ENCODE measurements around the gene RIPK1. TPM values are rescaled to one million over a fixed set of nuclear protein-coding genes. Genes with fewer than 3 reads are reported as not detected.
"Not testable (repeated sequence)": the region's sequence is repeated elsewhere in the genome, so short reads cannot be mapped to it uniquely, and the experiment has no call there.

RIPK1 gene
- total RNA-seq, 1 donor from 2014 or later, result 20.1 TPM

DNA sequence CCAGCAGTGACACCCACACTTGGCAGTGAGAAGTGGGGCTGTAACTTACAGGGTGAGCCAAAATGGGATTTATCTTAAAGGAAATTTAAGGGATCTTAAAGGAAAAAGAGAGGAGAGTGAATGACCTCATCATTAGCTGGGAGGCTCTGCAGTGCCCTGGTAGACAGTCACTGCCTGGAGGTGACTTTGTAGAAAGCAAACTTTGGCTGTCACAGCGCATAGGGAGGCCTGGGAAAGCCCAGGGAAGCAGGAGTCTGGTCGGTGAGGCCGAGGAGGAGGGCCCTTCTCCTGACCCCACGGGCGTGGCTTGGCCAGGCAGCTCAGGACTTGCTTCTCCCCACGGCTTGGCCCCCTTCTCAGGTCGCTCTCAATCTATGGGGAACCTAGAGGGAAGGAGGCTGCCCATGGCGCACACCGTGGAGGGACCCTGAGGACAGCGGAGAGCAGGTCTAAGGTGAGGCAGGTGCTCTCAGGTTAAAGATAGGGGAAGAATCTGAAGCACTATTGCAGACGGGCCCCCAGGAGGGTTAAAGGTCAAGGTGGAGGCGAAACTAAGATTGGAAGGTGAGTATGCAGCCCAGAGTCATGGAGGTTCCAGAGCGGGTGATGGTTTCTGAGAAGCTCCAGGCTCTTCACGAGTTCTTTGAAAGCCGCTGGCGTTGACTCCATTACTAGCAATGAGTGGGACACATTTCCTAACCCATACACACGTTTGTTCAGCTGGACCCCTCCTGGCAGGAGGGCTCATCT lies 15.6 kb upstream of the RIPK1 start:
- Histone ChIP-seq H3K27ac (no peak overlapping the region), H3K27me3 (no peaks in the 10 kb centered on the region), H3K36me3 (no peaks in the 10 kb centered on the region), H3K4me1 (peaks cover 0 to 10% of the 10 kb centered on the region in 2 donors), H3K4me3 (no peak overlapping the region), H3K9me3 (no peaks in the 10 kb centered on the region)
- intact Hi-C loops (cut with DNase I), result no loop called here
- no peak for DNase-seq (ENCODE audit: low spot score in 2 of 2)
- TF ChIP-seq, protein P1, sequence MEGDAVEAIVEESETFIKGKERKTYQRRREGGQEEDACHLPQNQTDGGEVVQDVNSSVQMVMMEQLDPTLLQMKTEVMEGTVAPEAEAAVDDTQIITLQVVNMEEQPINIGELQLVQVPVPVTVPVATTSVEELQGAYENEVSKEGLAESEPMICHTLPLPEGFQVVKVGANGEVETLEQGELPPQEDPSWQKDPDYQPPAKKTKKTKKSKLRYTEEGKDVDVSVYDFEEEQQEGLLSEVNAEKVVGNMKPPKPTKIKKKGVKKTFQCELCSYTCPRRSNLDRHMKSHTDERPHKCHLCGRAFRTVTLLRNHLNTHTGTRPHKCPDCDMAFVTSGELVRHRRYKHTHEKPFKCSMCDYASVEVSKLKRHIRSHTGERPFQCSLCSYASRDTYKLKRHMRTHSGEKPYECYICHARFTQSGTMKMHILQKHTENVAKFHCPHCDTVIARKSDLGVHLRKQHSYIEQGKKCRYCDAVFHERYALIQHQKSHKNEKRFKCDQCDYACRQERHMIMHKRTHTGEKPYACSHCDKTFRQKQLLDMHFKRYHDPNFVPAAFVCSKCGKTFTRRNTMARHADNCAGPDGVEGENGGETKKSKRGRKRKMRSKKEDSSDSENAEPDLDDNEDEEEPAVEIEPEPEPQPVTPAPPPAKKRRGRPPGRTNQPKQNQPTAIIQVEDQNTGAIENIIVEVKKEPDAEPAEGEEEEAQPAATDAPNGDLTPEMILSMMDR (IDR thresholded peaks at IDR 0.05), result no peak

DNA sequence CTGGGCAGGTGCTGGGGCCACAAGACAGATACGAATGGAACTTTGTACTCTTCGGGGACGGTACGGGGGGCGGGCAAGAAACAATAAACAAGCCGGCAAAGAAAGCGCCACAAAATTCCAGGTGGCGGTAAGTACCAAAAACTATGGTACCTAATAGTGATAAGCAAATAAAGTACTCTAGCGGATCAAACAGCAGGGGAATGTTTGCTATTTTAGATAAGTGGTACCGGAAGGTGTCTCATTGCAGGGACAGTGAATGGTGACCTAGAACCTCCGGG lies 15.1 kb upstream of the RIPK1 start:
- peak overlapping the region in 1 of 2 donors; percentile 34 for H3K27ac ChIP-seq
- intact Hi-C loops (cut with DNase I), result no loop called here

DNA sequence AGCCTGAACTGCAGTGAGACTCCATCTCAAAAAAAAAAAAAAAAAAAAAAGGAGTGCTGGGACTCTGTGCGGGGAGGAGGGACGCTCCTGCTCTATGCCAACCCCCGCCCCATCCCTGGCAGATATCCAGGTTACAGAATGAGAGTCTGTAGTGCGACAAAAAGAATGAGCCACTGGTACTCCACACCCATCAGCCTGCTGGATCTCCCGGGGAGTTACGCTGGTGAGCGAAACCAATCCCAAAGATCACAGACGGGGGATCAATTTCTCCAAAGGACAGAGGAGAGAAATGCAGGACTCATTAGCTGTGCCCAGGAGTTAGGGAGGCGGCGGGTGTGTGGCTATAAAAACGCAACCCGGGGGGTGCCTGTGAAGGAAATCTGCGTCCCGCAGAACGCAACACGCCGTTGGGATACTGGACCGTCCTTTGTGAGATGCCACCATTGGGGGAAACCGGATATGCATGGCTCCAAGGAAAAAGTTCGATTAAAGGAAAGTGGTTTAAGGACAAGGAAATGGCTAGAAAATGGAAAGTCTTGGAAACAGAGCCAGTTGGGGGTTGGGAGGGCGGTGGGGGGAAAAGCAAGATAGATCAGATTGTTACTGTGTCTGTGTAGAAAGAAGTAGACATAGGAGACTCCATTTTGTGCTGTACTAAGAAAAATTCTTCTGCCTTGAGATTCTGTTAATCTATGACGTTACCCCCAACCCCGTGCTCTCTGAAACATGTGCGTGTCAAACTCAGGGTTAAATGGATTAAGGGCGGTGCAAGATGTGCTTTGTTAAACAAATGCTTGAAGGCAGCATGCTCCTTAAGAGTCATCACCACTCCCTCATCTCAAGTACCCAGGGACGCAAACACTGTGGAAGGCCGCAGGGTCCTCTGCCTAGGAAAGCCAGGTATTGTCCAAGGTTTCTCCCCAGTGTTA lies 13.8 kb upstream of the RIPK1 start:
- not testable (repeated sequence) for H3K27ac ChIP-seq, H3K9me3 ChIP-seq, H3K36me3 ChIP-seq, H3K27me3 ChIP-seq, H3K4me1 ChIP-seq
- intact Hi-C loops (cut with DNase I), result loop anchor here (1.0 to 2.0 kb wide), 2 partner anchors 55 to 102 kb away; partner anchors contain the start of gene NQO2
- peak overlapping the region; percentile 40 to 62 for H3K4me3 ChIP-seq
- peak in 1 of 2 donors; percentile 80 for DNase-seq (ENCODE audit: low spot score in 2 of 2)

More for the DNA sequence above, 15.1 kb upstream of the RIPK1 start:
- H3K4me3 ChIP-seq, result peak overlapping the region; percentile 40 to 62
- TF ChIP-seq, protein P1 (IDR thresholded peaks at IDR 0.05), result no peak
- DNase-seq (ENCODE audit: low spot score in 2 of 2), result no peak
- no peaks in the 10 kb centered on the region for H3K9me3 ChIP-seq
- no peaks in the 10 kb centered on the region for H3K36me3 ChIP-seq
- H3K4me1 ChIP-seq, result peaks cover 0 to 10% of the 10 kb centered on the region in 2 donors
- no peaks in the 10 kb centered on the region for H3K27me3 ChIP-seq

DNA sequence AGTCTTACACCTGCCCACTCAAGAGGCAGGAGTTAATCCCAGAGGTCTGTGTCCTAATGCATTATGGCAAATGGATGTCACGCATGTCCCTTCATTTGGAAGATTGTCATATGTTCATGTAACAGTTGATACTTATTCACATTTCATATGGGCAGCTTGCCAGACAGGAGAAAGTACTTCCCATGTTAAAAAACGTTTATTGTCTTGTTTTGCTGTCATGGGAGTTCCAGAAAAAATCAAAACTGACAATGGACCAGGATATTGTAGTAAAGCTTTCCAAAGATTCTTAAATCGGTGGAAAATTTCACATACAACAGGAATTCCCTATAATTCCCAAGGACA lies 13.2 kb upstream of the RIPK1 start:
- not testable (repeated sequence) for H3K4me3 ChIP-seq; H3K36me3 ChIP-seq; H3K4me1 ChIP-seq; H3K27me3 ChIP-seq; H3K9me3 ChIP-seq; DNase-seq (ENCODE audit: low spot score in 2 of 2)
- H3K27ac ChIP-seq, result peak overlapping the region in 1 of 2 donors; percentile 56
- intact Hi-C loops (cut with DNase I), result loop anchor here (1.0 to 2.0 kb wide), 2 partner anchors 56 to 102 kb away; partner anchors contain the start of gene NQO2

DNA sequence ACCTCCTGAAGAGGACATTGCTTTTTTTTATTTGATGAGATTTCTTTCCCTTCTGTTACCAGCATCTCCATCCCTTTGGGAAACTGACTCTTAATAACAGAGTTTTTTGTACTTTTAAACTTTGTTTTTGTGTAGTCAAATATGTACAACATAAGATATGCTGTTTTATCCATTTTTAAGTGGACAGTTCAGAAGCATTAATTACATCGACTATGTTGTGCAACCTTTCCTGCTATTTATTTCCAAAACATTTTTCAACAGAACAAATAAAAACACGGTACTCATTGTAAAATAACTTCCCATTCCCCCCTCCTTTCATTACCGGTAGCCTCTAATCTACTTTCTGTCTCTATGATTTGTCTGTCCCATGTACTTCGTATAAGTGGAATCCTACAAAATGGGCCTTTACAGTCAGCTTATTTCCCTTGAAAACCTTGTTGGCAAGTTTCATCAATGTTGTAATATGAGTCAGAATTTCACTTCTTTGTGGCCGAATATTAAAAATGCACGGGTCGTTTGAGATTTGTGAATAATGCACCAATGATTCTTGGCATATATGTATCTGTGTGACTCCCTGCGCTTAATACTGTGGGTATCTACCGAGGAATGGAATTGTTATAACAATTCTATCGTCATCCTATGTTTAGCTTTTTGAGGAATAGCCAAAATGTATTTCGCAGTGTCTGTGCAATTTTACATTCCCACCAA lies 11.1 kb upstream of the RIPK1 start:
- DNase-seq (ENCODE audit: low spot score in 2 of 2), result no peak
- Histone ChIP-seq H3K27ac (no peak overlapping the region), H3K4me3 (no peak overlapping the region), H3K36me3 (no peaks in the 10 kb centered on the region), H3K27me3 (no peaks in the 10 kb centered on the region), H3K9me3 (no peaks in the 10 kb centered on the region), H3K4me1 (peaks cover 0 to 10% of the 10 kb centered on the region in 2 donors)
- TF ChIP-seq, protein P1 (IDR thresholded peaks at IDR 0.05), result no peak
- intact Hi-C loops (cut with DNase I), result no loop called here

DNA sequence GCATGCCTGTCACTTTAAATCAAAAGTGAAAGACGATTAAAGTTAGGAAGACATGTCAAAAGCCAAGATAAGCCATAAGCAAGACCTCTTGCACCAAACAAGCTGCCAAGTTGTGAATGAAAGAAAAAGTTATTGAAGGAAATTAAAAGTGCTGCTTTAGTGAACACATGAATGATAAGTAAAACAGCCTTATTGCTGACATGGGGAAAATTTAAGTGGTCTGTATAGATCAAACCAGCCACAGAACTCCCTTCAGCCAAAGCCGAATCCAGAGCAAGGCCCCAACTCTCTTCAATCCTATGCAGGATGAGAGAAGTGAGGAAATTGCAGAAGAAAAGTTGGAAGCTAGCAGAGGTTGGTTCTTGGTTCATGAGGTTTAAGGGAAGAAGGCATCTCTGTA lies 9.3 kb upstream of the RIPK1 start:
- H3K36me3 ChIP-seq, result no peaks in the 10 kb centered on the region
- intact Hi-C loops (cut with DNase I), result no loop called here
- no peak overlapping the region for H3K27ac ChIP-seq
- no peak overlapping the region for H3K4me3 ChIP-seq
- no peaks in the 10 kb centered on the region for H3K27me3 ChIP-seq
- DNase-seq (ENCODE audit: low spot score in 2 of 2), result no peak
- TF ChIP-seq, protein P1 (IDR thresholded peaks at IDR 0.05), result no peak
- peaks cover 0 to 7% of the 10 kb centered on the region in 2 donors for H3K4me1 ChIP-seq
- H3K9me3 ChIP-seq, result no peaks in the 10 kb centered on the region

DNA sequence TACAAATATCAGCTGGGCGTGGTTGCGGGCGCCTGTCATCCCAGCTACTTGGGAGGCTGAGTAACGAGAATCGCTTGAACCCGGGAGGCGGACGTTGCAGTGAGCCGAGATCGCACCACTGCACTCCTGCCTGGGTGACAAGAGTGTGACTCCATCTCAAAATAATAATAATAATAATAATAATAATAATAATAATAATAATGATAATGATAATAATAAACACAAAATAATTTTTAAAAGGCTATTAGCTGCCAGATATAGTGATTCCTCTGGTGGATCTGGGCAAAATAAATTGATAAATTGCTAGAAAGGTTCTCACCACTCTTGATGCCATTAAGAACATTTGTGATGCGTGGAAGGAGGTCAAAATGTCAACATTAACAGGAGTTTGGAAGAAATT lies 8.2 kb upstream of the RIPK1 start:
- intact Hi-C loops (cut with DNase I), result loop anchor here (5.0 kb wide), 1 partner anchor 208 kb away; no protein-coding TSS in a partner anchor
- not testable (repeated sequence) for H3K9me3 ChIP-seq; DNase-seq (ENCODE audit: low spot score in 2 of 2)

More for the DNA sequence above, 8.2 kb upstream of the RIPK1 start:
- not testable (repeated sequence) for H3K27ac ChIP-seq, H3K4me1 ChIP-seq, H3K36me3 ChIP-seq, H3K4me3 ChIP-seq, H3K27me3 ChIP-seq

All from ascending aorta (tissue), 2 donors.